WI38 (cell line): ENCODE measurements around the gene ELN.

Experiments
- H3K4me3 ChIP-seq: 2 replicates; pipeline ENCODE4 v1.5.1; 2011; ENCODE audit warnings: low read depth, mild to moderate bottlenecking, control low read depth, low read length
- TF ChIP-seq, protein P1 (sequence below): IDR thresholded peaks from 2 replicates; pipeline ENCODE4 v1.5.1; 2012; ENCODE audit warnings: low read depth, mild to moderate bottlenecking, control low read depth, low read length

ELN gene

DNA sequence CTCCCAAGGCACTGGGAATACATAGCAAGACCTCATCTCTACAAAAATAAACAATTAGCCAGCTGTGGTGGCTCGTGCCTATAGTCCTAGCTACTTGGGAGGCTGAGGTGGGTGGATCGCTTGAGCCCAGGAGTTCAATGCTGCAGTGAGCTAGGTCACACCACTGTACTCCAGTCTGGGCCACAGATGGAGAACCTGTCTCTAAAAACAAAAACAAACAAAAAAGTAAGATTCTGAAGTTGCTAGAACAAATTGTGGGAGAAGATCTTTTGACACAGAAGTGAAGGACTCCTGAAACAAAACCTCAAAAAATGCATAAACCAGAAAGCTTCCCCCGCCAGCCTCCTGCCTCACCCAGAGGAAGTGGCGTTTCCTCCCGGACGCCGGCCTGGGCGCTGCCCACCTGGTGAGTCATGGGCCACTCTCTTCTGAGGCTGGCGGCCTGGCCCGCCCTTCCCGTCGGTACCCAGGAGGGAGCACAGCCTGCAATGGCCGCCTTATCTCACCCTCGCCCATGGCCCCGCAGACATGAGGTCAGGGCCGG, 25.4 kb upstream of the ELN start:
- TF ChIP-seq, protein P1, sequence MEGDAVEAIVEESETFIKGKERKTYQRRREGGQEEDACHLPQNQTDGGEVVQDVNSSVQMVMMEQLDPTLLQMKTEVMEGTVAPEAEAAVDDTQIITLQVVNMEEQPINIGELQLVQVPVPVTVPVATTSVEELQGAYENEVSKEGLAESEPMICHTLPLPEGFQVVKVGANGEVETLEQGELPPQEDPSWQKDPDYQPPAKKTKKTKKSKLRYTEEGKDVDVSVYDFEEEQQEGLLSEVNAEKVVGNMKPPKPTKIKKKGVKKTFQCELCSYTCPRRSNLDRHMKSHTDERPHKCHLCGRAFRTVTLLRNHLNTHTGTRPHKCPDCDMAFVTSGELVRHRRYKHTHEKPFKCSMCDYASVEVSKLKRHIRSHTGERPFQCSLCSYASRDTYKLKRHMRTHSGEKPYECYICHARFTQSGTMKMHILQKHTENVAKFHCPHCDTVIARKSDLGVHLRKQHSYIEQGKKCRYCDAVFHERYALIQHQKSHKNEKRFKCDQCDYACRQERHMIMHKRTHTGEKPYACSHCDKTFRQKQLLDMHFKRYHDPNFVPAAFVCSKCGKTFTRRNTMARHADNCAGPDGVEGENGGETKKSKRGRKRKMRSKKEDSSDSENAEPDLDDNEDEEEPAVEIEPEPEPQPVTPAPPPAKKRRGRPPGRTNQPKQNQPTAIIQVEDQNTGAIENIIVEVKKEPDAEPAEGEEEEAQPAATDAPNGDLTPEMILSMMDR: no peak

DNA sequence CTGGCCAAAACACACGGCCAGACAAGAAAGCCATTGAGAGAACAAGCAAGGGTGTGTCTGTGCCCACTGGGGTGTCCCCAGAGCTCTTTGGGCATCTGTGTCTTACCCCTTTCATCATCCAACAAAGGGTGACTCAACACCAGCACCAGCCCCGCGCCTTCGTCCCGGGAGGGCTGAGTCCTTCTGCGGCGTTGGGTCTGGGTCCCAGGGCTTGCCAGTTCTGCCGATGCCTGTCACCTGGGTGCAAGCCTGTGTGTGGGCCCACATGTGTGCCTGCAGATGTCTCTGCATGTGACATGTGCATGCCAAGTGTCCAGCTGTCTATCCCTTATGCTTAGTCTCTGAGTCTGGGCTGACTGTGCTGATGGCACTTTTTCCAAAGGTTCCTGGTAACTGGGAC, 24.4 kb upstream of the ELN start:
- no peak overlapping the region for H3K4me3 ChIP-seq
- TF ChIP-seq, protein P1: no peak

More for the DNA sequence above, 25.4 kb upstream of the ELN start:
- peak overlapping the region; percentile 32; the same call in 1 of the 2 replicates for H3K4me3 ChIP-seq

DNA sequence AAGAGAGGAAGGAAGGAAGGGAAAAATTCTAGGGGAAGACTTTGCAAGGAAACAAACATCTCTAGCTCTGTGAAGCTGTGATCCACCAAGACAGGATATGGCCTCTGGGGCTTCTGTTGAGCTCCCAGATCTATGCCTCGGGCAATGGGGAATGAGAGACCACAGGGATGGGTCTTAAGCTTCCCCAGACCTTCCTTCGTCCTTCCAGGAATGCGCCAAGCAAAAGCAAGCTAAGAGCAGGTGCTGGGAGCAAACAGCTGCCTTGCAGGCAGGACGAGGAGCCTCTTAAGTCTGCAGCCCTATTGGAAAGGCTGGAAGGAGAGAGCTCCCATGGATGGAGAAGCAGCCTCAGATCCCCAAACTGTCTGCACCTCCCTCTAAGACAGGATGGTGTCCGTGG, 21.9 kb upstream of the ELN start:
- H3K4me3 ChIP-seq: no peak overlapping the region
- TF ChIP-seq, protein P1: no peak

DNA sequence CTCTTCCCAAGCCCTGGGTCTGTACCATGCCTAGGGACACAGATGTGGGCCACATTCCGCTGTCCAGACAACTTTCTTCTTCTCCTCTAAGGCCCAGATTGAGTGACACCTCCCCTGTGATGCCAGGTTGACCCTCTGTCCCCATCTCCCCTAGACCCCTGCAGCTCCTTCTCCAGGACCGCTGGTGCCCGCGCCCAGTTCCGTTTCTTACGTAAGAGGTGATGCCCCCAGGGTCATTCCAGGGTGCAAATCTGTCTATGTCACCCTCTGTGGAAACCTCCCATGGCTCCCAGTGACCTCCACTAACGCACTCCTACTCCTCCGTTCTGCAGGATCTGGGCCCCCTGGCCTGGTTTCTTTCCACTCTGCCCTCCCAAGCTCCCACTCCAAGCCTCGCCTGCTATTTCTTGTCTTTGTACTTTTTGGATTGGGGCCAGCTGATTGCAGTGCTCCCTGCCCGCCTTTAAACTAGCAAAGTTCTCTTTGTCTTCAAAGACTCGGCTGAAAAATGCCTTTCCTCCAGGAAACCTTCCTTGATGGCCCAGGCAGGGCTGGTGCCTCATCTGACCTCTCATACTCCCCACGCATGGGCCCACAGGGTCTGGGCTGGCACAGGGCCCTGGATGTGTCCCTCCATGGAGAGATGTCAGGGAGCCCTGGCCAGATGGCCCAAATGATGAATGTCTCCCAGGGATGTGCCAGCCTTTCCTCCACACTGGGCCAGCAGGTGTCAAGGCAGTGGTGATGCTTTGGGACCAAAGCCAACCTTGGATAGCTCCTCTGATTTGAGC, 21.3 kb upstream of the ELN start:
- no peak overlapping the region for H3K4me3 ChIP-seq
- TF ChIP-seq, protein P1: no peak

DNA sequence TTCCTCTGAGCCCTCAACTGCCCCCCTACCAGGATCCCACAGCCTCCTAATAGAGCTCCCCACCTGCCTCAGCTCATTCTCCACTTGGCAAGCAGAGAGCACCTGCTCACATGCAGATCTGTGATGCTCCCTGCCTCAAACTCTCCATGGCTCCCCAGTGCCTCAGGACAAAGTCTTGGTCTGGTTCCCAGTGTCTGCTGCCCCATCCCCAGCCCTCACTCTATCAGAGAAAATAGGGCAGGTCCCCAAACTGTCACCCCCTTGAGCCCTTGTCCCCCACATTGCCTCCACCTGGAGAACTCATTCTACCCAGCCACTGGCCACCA, 20.8 kb upstream of the ELN start:
- H3K4me3 ChIP-seq: no peak overlapping the region
- TF ChIP-seq, protein P1: no peak

DNA sequence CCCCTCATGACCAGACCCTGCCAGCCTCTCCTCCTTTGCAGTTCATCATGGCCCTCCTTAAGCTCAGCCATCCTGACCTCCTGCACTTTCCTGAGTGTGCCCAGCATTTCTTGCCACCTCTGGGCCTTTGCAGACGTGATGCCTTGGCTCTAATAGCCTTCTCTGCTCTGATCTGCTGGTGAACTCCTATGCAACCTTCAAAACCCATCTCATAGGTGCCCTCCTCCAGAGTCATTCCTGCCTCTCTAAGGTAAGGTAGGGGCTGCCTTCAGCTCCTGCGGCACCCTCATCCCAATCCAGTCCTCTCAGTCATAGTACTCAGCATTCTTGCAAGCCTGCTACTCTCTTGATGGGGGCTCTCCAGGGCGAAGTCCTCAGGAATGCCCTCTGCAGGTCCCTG, 19.3 kb upstream of the ELN start:
- TF ChIP-seq, protein P1: no peak

DNA sequence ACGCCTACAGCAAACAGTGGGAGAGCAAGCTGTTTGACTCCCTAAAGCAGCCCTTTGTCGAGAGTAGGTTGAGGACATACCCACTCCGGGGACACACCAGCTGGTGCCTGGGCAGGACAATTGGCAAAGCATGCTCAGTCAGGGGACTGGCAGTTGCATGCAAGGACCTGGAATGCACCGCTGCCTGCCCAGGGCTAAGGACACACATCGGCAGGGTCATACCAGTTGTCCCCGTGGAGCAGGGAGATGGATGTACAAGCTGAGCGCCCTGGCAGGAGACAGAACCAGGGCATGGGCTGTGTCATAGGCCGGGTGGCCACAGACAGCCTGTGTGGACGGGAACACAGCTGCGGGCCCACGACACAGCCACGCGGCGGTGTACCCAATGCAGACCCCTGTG, 18.3 kb upstream of the ELN start:
- TF ChIP-seq, protein P1: no peak
- no peak overlapping the region for H3K4me3 ChIP-seq

More for the DNA sequence above, 19.3 kb upstream of the ELN start:
- no peak overlapping the region for H3K4me3 ChIP-seq
